ENCODE measurements around the gene IGFBP7.

DNA sequence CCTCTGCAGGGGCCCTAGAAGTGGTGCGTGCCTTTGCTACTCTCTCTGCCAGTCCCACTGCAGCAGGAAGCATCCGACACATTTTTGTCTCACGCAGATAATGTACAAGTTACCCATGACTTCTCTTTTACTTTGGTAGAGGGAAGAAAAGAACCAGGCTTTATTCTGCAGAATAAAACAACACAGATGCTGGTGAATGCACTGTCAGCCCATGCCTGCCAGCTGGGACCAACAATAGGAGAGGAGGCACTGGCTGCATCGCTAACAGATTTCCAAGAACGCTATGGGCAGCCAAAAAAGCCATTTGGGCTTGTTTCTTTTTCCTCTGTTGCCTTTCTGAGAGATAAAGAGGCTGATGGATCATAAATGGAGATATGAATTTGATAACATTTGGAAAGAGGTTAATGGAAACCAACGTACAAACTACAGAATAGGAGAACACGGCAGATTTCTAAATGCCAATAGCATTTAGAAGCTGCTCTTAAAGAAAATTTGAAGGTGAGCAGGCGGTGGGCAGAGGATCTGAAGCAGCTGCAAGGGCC is 47.5 kb upstream of the IGFBP7 start:
- no peak for TF ChIP-seq POLR2AphosphoS5 (IDR thresholded peaks at IDR 0.05; ENCODE audit: low read depth, low read length)
- TF ChIP-seq REST (IDR thresholded peaks at IDR 0.05; ENCODE audit: insufficient read depth in 1 of 2, low read depth in 2 of 2, low read length in 2 of 2): no peak
- TF ChIP-seq TAF1 (IDR thresholded peaks at IDR 0.05; ENCODE audit: borderline replicate concordance, insufficient read depth, low read length): no peak
- no peak for TF ChIP-seq SIN3A (IDR thresholded peaks at IDR 0.05; ENCODE audit: borderline replicate concordance, insufficient read depth, low read length)
